Caco-2 (cell line): ENCODE measurements around the gene DUOXA1. TPM values are rescaled to one million over a fixed set of nuclear protein-coding genes. Genes with fewer than 3 reads are reported as not detected.

Experiments used
- BruUV-seq: library from RNA; stranded (reverse); fragments of 400-500 nt; replicated peaks from 2 replicates; lab custom pipeline; 2021; lab: Mats Ljungman, UMichigan
- CTCF ChIA-PET: fragments of 300-600 bp; sonication (Branson Sonifier 250); formaldehyde crosslinking; loops from one replicate; lab custom pipeline; 2022; ENCODE audit warnings: antibody characterized with exemption; lab: Charles Lee
- POLR2A ChIA-PET: fragments of 300-600 bp; sonication (Branson Sonifier 250); formaldehyde crosslinking; loops from one replicate; lab custom pipeline; 2022; ENCODE audit warnings: antibody characterized with exemption; lab: Charles Lee
- DNase-seq, 2 experiments: peaks; one replicate each; pipeline versions ENCODE4 v3.0.0 to v3.0.0-alpha.2; 2020 to 2022
- H3K27me3 ChIP-seq: replicated peaks from 2 replicates; pipeline ENCODE4 v1.6.0; 2011; ENCODE audit warnings: low read length; ENCODE audit not compliant: control insufficient read depth, insufficient read depth
- H3K36me3 ChIP-seq: 2 replicates; pipeline ENCODE4 v1.5.1; 2011; ENCODE audit warnings: low read length; ENCODE audit not compliant: control insufficient read depth, insufficient read depth
- H3K4me1 ChIP-seq: fragments of 250-450 bp; sonication (Bioruptor Pico); 2 replicates; pipeline ENCODE4 v1.5.1; 2020; ENCODE audit warnings: mild to moderate bottlenecking
- H3K4me3 ChIP-seq: 2 replicates; pipeline ENCODE4 v1.5.1; 2011; ENCODE audit warnings: low read depth, mild to moderate bottlenecking, control low read depth, low read length
- H3K9me3 ChIP-seq: fragments of 250-450 bp; sonication (Bioruptor Pico); 2 replicates; pipeline ENCODE4 v1.5.1; 2020; ENCODE audit warnings: mild to moderate bottlenecking, moderate library complexity
- H3K27ac Mint-ChIP-seq: one replicate; pipeline ENCODE4 v1.8.0; 2022; ENCODE audit warnings: mixed read lengths; ENCODE audit not compliant: unreplicated experiment
- H3K27me3 Mint-ChIP-seq: one replicate; pipeline ENCODE4 v1.8.0; 2022; ENCODE audit warnings: mixed read lengths; ENCODE audit not compliant: insufficient read depth, unreplicated experiment
- H3K36me3 Mint-ChIP-seq: one replicate; pipeline ENCODE4 v1.8.0; 2022; ENCODE audit warnings: mild to moderate bottlenecking, mixed read lengths; ENCODE audit not compliant: insufficient read depth, unreplicated experiment
- H3K4me1 Mint-ChIP-seq: one replicate; pipeline ENCODE4 v1.8.0; 2022; ENCODE audit warnings: low read depth, mixed read lengths; ENCODE audit not compliant: unreplicated experiment
- H3K4me3 Mint-ChIP-seq: one replicate; pipeline ENCODE4 v1.8.0; 2022; ENCODE audit warnings: mild to moderate bottlenecking, moderate library complexity, mixed read lengths; ENCODE audit not compliant: unreplicated experiment
- H3K9me3 Mint-ChIP-seq: one replicate; pipeline ENCODE4 v1.8.0; 2022; ENCODE audit warnings: mixed read lengths; ENCODE audit not compliant: unreplicated experiment
- intact Hi-C: fragments of 100-400 bp; cut with micrococcal nuclease; formaldehyde crosslinking; loops from one replicate; pipeline ENCODE4 v1.10.0; 2022; ENCODE audit not compliant: unreplicated experiment
- total RNA-seq: library from RNA; stranded (reverse); gene quantifications from 2 replicates; pipeline ENCODE4 v1.2.3, GENCODE V29; 2022
- TF ChIP-seq, protein P1 (sequence below), 2 experiments: fragments of 200-600 bp in 1 of 2; IDR thresholded peaks; 1 replicate in 1 of 2; 2 replicates in 1 of 2; pipeline versions ENCODE4 v1.5.1 to v1.8.0; 2011 to 2022; ENCODE audit warnings: antibody characterized with exemption in 1 of 2, control low read depth in 1 of 2, inconsistent platforms in 1 of 2, low read depth in 1 of 2, low read length in 1 of 2, mild to moderate bottlenecking in 1 of 2, moderate library complexity in 1 of 2; ENCODE audit not compliant: insufficient read depth in 1 of 2, severe bottlenecking in 1 of 2, unreplicated experiment in 1 of 2

DUOXA1 gene
- total RNA-seq, 1 experiment from 2014 or later: not detected

DNA sequence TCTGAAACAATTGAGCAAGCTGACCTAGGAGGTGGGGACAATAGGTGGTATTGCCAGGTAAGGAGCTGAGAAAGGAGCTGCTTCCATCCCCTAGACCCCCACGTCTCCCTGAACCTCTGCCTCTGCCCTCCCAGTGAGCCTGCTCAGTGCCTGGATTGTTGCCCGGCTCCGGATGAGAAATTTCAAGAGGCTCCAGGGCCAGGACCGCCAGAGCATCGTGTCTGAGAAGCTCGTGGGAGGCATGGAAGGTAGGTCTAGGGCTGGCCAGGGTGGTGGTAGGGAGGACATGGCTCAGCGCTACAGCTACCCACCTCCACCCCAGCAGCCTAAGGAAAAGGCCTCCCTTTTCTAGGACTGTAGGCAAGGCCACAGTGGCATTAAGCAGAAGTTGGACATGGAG, 13.4 kb upstream of the DUOXA1 start:
- ChIA-PET POLR2A (no interaction called here), CTCF (no interaction called here)
- no peaks in the 10 kb centered on the region for H3K9me3 ChIP-seq
- H3K4me3 Mint-ChIP-seq: no peak overlapping the region
- H3K27me3 Mint-ChIP-seq: no peaks in the 10 kb centered on the region
- no TSS peak for BruUV-seq
- H3K27ac Mint-ChIP-seq: no peak overlapping the region
- H3K4me1 ChIP-seq: peaks cover 5% of the 10 kb centered on the region; the same call in 1 of the 2 replicates
- no peaks in the 10 kb centered on the region for H3K4me1 Mint-ChIP-seq
- no peaks in the 10 kb centered on the region for H3K9me3 Mint-ChIP-seq
- DNase-seq: no peak
- no peaks in the 10 kb centered on the region for H3K36me3 ChIP-seq
- H3K4me3 ChIP-seq: no peak overlapping the region
- no peaks in the 10 kb centered on the region for H3K36me3 Mint-ChIP-seq
- intact Hi-C loops: no loop called here
- no peaks in the 10 kb centered on the region for H3K27me3 ChIP-seq
- TF ChIP-seq, protein P1, sequence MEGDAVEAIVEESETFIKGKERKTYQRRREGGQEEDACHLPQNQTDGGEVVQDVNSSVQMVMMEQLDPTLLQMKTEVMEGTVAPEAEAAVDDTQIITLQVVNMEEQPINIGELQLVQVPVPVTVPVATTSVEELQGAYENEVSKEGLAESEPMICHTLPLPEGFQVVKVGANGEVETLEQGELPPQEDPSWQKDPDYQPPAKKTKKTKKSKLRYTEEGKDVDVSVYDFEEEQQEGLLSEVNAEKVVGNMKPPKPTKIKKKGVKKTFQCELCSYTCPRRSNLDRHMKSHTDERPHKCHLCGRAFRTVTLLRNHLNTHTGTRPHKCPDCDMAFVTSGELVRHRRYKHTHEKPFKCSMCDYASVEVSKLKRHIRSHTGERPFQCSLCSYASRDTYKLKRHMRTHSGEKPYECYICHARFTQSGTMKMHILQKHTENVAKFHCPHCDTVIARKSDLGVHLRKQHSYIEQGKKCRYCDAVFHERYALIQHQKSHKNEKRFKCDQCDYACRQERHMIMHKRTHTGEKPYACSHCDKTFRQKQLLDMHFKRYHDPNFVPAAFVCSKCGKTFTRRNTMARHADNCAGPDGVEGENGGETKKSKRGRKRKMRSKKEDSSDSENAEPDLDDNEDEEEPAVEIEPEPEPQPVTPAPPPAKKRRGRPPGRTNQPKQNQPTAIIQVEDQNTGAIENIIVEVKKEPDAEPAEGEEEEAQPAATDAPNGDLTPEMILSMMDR (IDR thresholded peaks at IDR 0.05; ENCODE audit: insufficient read depth in 1 of 2, low read depth in 1 of 2, low read length in 1 of 2, severe bottlenecking in 1 of 2, unreplicated experiment in 1 of 2): no peak

DNA sequence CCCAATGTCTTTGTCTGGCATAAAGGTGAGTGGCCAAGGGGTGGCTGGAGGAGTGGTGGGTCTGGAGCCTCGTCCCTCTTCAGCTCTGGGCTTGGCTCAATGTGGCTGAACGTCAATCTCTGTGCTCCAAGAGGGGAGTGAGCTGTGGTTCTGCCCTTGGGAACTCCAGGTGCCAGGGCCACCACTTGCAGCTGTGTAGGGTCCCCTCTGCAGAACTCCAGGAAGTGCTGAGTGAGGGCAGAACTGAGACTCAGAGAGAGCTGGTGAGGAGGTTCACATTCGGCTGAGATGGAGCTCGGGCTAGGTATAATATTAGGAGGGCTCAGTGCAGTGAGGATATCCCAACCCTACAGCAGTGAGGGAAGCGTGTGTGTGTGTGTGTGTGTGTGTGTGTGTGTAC, 11.7 kb upstream of the DUOXA1 start:
- no peaks in the 10 kb centered on the region for H3K36me3 Mint-ChIP-seq
- BruUV-seq: no TSS peak
- no peak overlapping the region for H3K4me3 Mint-ChIP-seq
- intact Hi-C loops: no loop called here
- Histone ChIP-seq H3K4me3 (no peak overlapping the region), H3K9me3 (no peaks in the 10 kb centered on the region), H3K36me3 (no peaks in the 10 kb centered on the region), H3K4me1 (no peaks in the 10 kb centered on the region; the same call in 1 of the 2 replicates), H3K27me3 (no peaks in the 10 kb centered on the region)
- H3K27me3 Mint-ChIP-seq: no peaks in the 10 kb centered on the region
- TF ChIP-seq, protein P1 (IDR thresholded peaks at IDR 0.05; ENCODE audit: insufficient read depth in 1 of 2, low read depth in 1 of 2, low read length in 1 of 2, severe bottlenecking in 1 of 2, unreplicated experiment in 1 of 2): no peak
- H3K27ac Mint-ChIP-seq: peak overlapping the region; percentile 23
- ChIA-PET POLR2A (no interaction called here), CTCF (no interaction called here)
- no peaks in the 10 kb centered on the region for H3K4me1 Mint-ChIP-seq
- no peaks in the 10 kb centered on the region for H3K9me3 Mint-ChIP-seq
- DNase-seq: no peak

GRCh38 chr15:45140557-45141250, 11.0 kb upstream of the DUOXA1 start:
- no peaks in the 10 kb centered on the region for H3K36me3 Mint-ChIP-seq
- no peak overlapping the region for H3K4me3 Mint-ChIP-seq
- Histone ChIP-seq H3K27me3 (no peaks in the 10 kb centered on the region), H3K9me3 (no peaks in the 10 kb centered on the region), H3K36me3 (no peaks in the 10 kb centered on the region), H3K4me3 (no peak overlapping the region), H3K4me1 (no peaks in the 10 kb centered on the region)
- intact Hi-C loops: no loop called here
- ChIA-PET POLR2A (no interaction called here), CTCF (interaction anchor here (0.9 kb wide), 1 partner anchor 14 kb away, joined by 3 read pairs; no protein-coding TSS in a partner anchor)
- H3K27me3 Mint-ChIP-seq: no peaks in the 10 kb centered on the region
- no peaks in the 10 kb centered on the region for H3K4me1 Mint-ChIP-seq
- no peaks in the 10 kb centered on the region for H3K9me3 Mint-ChIP-seq
- BruUV-seq: no TSS peak
- DNase-seq: no peak
- no peak overlapping the region for H3K27ac Mint-ChIP-seq
- TF ChIP-seq, protein P1 (IDR thresholded peaks at IDR 0.05; ENCODE audit: insufficient read depth in 1 of 2, low read depth in 1 of 2, low read length in 1 of 2, severe bottlenecking in 1 of 2, unreplicated experiment in 1 of 2): no peak
